Measurements from ENCODE around the gene IGFL2.
"Not testable (repeated sequence)": the region's sequence is repeated elsewhere in the genome, so short reads cannot be mapped to it uniquely, and the experiment has no call there.

IGFL2 gene

GRCh38 chr19:46191972-46192371 is 43.9 kb downstream of the IGFL2 start:
- DNase-seq = no peak

GRCh38 chr19:46192626-46192991 is 44.6 kb downstream of the IGFL2 start:
- DNase-seq = not testable (repeated sequence)

- peak; percentile 38 for DNase-seq
Observed at GRCh38 chr19:46192992-46193650, 45.1 kb downstream of the IGFL2 start.

- no peak for DNase-seq
Observed at GRCh38 chr19:46193678-46194077, 45.6 kb downstream of the IGFL2 start.

GRCh38 chr19:46195104-46195503 is 47.1 kb downstream of the IGFL2 start:
- no peak for DNase-seq

- not testable (repeated sequence) for DNase-seq
Observed at GRCh38 chr19:46195919-46196318, 47.9 kb downstream of the IGFL2 start.

- DNase-seq = no peak
Observed at GRCh38 chr19:46196410-46197124, 48.5 kb downstream of the IGFL2 start.

- DNase-seq = no peak
Observed at GRCh38 chr19:46197314-46198070, 49.5 kb downstream of the IGFL2 start.

- DNase-seq = no peak
Observed at GRCh38 chr19:46198756-46199155, 50.7 kb downstream of the IGFL2 start.

- no peak for DNase-seq
Observed at GRCh38 chr19:46201454-46202310, 53.6 kb downstream of the IGFL2 start.

- no peak for DNase-seq
Observed at GRCh38 chr19:46202426-46202825, 54.4 kb downstream of the IGFL2 start.

- no peak for DNase-seq
Observed at GRCh38 chr19:46202872-46203860, 55.1 kb downstream of the IGFL2 start.

- DNase-seq = no peak
Observed at GRCh38 chr19:46204008-46204407, 56.0 kb downstream of the IGFL2 start.

- DNase-seq = no peak
Observed at GRCh38 chr19:46205183-46205984, 57.3 kb downstream of the IGFL2 start.

- DNase-seq = no peak
Observed at GRCh38 chr19:46206176-46206575, 58.1 kb downstream of the IGFL2 start.

- no peak for DNase-seq
Observed at GRCh38 chr19:46206682-46207081, 58.6 kb downstream of the IGFL2 start.

GRCh38 chr19:46207858-46208257 is 59.8 kb downstream of the IGFL2 start:
- not testable (repeated sequence) for DNase-seq

- DNase-seq = no peak
Observed at GRCh38 chr19:46209051-46209450, 61.0 kb downstream of the IGFL2 start.

- DNase-seq = no peak
Observed at GRCh38 chr19:46209472-46209871, 61.4 kb downstream of the IGFL2 start.

GRCh38 chr19:46210669-46211068 is 62.6 kb downstream of the IGFL2 start:
- DNase-seq = no peak

Measured in stimulated activated CD4-positive, alpha-beta T cell treated with anti-CD3 and anti-CD28 coated beads, Interleukin-15, amount 100 ng/mL, for 24 hours (primary cell).